Mesendoderm (in vitro differentiated cells): ENCODE results near the gene ACVR1.
A peak's percentile ranks its signal among the peaks of the same experiment; 100 is the strongest.

ENCODE experiments used
- DNase-seq: peaks from one replicate; pipeline ENCODE4 v3.0.0; 2013
- H2AK5ac ChIP-seq: 2 replicates; pipeline ENCODE4 v1.6.1; 2013; ENCODE audit warnings: low read length, inconsistent platforms
- H2BK120ac ChIP-seq: 2 replicates; pipeline ENCODE4 v1.6.1; 2013; ENCODE audit warnings: low read depth, mild to moderate bottlenecking, low read length, moderate library complexity, mixed read lengths
- H2BK15ac ChIP-seq: replicated peaks from 2 replicates; pipeline ENCODE4 v1.6.1; 2013; ENCODE audit warnings: low read depth, mild to moderate bottlenecking, moderate library complexity
- H2BK5ac ChIP-seq: 2 replicates; pipeline ENCODE4 v1.6.1; 2013; ENCODE audit warnings: low read length, inconsistent platforms
- H3K18ac ChIP-seq: 2 replicates; pipeline ENCODE4 v1.6.1; 2013; ENCODE audit warnings: mild to moderate bottlenecking, low read length, mixed read lengths
- H3K23ac ChIP-seq: one replicate; pipeline ENCODE4 v1.6.1; 2013; ENCODE audit warnings: low read length
- H3K27ac ChIP-seq: 2 replicates; pipeline ENCODE4 v1.5.1; 2013; ENCODE audit warnings: low read depth, mild to moderate bottlenecking, inconsistent platforms, low read length, moderate library complexity
- H3K27me3 ChIP-seq: 2 replicates; pipeline ENCODE4 v1.6.1; 2013; ENCODE audit warnings: low read length, control low read depth, mild to moderate bottlenecking, inconsistent platforms; ENCODE audit not compliant: insufficient read depth, poor library complexity
- H3K36me3 ChIP-seq: 2 replicates; pipeline ENCODE4 v1.6.1; 2013; ENCODE audit warnings: low read length, inconsistent platforms; ENCODE audit not compliant: control insufficient read depth, insufficient read depth
- H3K4ac ChIP-seq: one replicate; pipeline ENCODE4 v1.6.1; 2013; ENCODE audit warnings: low read depth, mild to moderate bottlenecking, low read length, moderate library complexity
- H3K4me1 ChIP-seq: 2 replicates; pipeline ENCODE4 v1.6.1; 2013; ENCODE audit warnings: low read depth, low read length, inconsistent platforms; ENCODE audit not compliant: control insufficient read depth
- H3K4me2 ChIP-seq: 2 replicates; pipeline ENCODE4 v1.6.1; 2013; ENCODE audit warnings: low read length
- H3K4me3 ChIP-seq: 2 replicates; pipeline ENCODE4 v1.5.1; 2013; ENCODE audit warnings: mild to moderate bottlenecking, low read length
- H3K56ac ChIP-seq: one replicate; pipeline ENCODE4 v1.6.1; 2013; ENCODE audit warnings: low read length
- H3K79me1 ChIP-seq: 2 replicates; pipeline ENCODE4 v1.6.1; 2013; ENCODE audit warnings: low read length, inconsistent platforms
- H3K79me2 ChIP-seq: 2 replicates; pipeline ENCODE4 v1.6.1; 2013; ENCODE audit warnings: mild to moderate bottlenecking, low read length; ENCODE audit not compliant: control insufficient read depth, insufficient read depth
- H3K9ac ChIP-seq: 2 replicates; pipeline ENCODE4 v1.6.1; 2013; ENCODE audit warnings: low read length, inconsistent platforms
- H4K5ac ChIP-seq: one replicate; pipeline ENCODE4 v1.6.1; 2013; ENCODE audit warnings: low read length
- H4K8ac ChIP-seq: one replicate; pipeline ENCODE4 v1.6.1; 2013; ENCODE audit warnings: low read depth, mild to moderate bottlenecking, control low read depth, low read length, moderate library complexity
- WGBS: extraction: QIAGEN DNeasy Blood & Tissue Kit; methylation state at CpG from one replicate; pipeline ENCODE4 v1.1.7; 2013; ENCODE audit warnings: low lambda C conversion rate, missing lambda C conversion rate; ENCODE audit not compliant: insufficient coverage; ENCODE audit errors: extremely low coverage; 5-methylcytosine and 5-hydroxymethylcytosine counted together

The ACVR1 gene

GRCh38 chr2:157785200-157785599, 90.9 kb downstream of the ACVR1 start:
- Histone ChIP-seq H2BK5ac (no peak overlapping the region), H4K8ac (no peak overlapping the region), H3K4ac (peak overlapping the region; percentile 11), H3K79me1 (peaks cover 9% of the 10 kb centered on the region), H3K79me2 (no peaks in the 10 kb centered on the region), H3K27ac (no peak overlapping the region), H2BK15ac (no peak overlapping the region), H3K18ac (peak overlapping the region; percentile 86), H3K27me3 (no peaks in the 10 kb centered on the region), H3K23ac (no peak overlapping the region), H3K36me3 (no peaks in the 10 kb centered on the region), H4K5ac (no peak overlapping the region), H3K9ac (no peak overlapping the region), H3K4me1 (peaks cover 36% of the 10 kb centered on the region), H2BK120ac (no peak overlapping the region), H2AK5ac (no peak overlapping the region), H3K4me2 (no peak overlapping the region), H3K56ac (peak overlapping the region; percentile 66), H3K4me3 (no peak overlapping the region)
- no CpG with 5 or more reads among the region's 3 CpGs for WGBS
- no peak for DNase-seq

GRCh38 chr2:157784823-157785175, 91.3 kb downstream of the ACVR1 start:
- no CpG with 5 or more reads among the region's 5 CpGs for WGBS
- H4K5ac ChIP-seq = no peak overlapping the region
- peak overlapping the region; percentile 66 for H3K56ac ChIP-seq
- H3K36me3 ChIP-seq = no peaks in the 10 kb centered on the region
- H3K9ac ChIP-seq = no peak overlapping the region
- H2BK120ac ChIP-seq = no peak overlapping the region
- no peak overlapping the region for H3K23ac ChIP-seq
- H2AK5ac ChIP-seq = no peak overlapping the region
- H3K18ac ChIP-seq = peak overlapping the region; percentile 86
- H3K4ac ChIP-seq = no peak overlapping the region
- H3K27me3 ChIP-seq = no peaks in the 10 kb centered on the region
- H2BK5ac ChIP-seq = peak overlapping the region; percentile 47
- H3K4me1 ChIP-seq = peaks cover 36% of the 10 kb centered on the region
- H3K79me1 ChIP-seq = peaks cover 5% of the 10 kb centered on the region
- no peak for DNase-seq
- H3K79me2 ChIP-seq = no peaks in the 10 kb centered on the region
- H3K4me2 ChIP-seq = no peak overlapping the region
- H3K27ac ChIP-seq = peak overlapping the region; percentile 34
- no peak overlapping the region for H4K8ac ChIP-seq
- no peak overlapping the region for H3K4me3 ChIP-seq
- no peak overlapping the region for H2BK15ac ChIP-seq

GRCh38 chr2:157784169-157784822, 91.8 kb downstream of the ACVR1 start:
- H3K4me2 ChIP-seq = no peak overlapping the region
- H3K56ac ChIP-seq = peak overlapping the region; percentile 66
- peak overlapping the region; percentile 47 for H2BK5ac ChIP-seq
- H3K27me3 ChIP-seq = no peaks in the 10 kb centered on the region
- H3K4me3 ChIP-seq = no peak overlapping the region
- no peaks in the 10 kb centered on the region for H3K36me3 ChIP-seq
- H2BK120ac ChIP-seq = no peak overlapping the region
- H2BK15ac ChIP-seq = no peak overlapping the region
- H3K79me2 ChIP-seq = no peaks in the 10 kb centered on the region
- no peak overlapping the region for H2AK5ac ChIP-seq
- no peak overlapping the region for H4K5ac ChIP-seq
- peaks cover 5% of the 10 kb centered on the region for H3K79me1 ChIP-seq
- WGBS = no CpG with 5 or more reads among the region's 11 CpGs
- H3K9ac ChIP-seq = no peak overlapping the region
- no peak overlapping the region for H4K8ac ChIP-seq
- peaks cover 36% of the 10 kb centered on the region for H3K4me1 ChIP-seq
- no peak overlapping the region for H3K23ac ChIP-seq
- no peak overlapping the region for H3K4ac ChIP-seq
- H3K18ac ChIP-seq = peak overlapping the region; percentile 86
- peak; percentile 82 for DNase-seq
- peak overlapping the region; percentile 34 for H3K27ac ChIP-seq

- H3K4me1 ChIP-seq = peaks cover 35% of the 10 kb centered on the region
- DNase-seq = no peak
- no peak overlapping the region for H2AK5ac ChIP-seq
- H3K4me3 ChIP-seq = no peak overlapping the region
- H4K8ac ChIP-seq = no peak overlapping the region
- no peak overlapping the region for H3K23ac ChIP-seq
- no peak overlapping the region for H2BK5ac ChIP-seq
- H2BK15ac ChIP-seq = no peak overlapping the region
- no peak overlapping the region for H3K56ac ChIP-seq
- WGBS = no CpG with 5 or more reads among the region's 2 CpGs
- H3K4me2 ChIP-seq = no peak overlapping the region
- H3K27ac ChIP-seq = no peak overlapping the region
- H3K4ac ChIP-seq = no peak overlapping the region
- no peaks in the 10 kb centered on the region for H3K79me2 ChIP-seq
- no peak overlapping the region for H4K5ac ChIP-seq
- no peak overlapping the region for H3K18ac ChIP-seq
- H3K79me1 ChIP-seq = peaks cover 5% of the 10 kb centered on the region
- no peaks in the 10 kb centered on the region for H3K27me3 ChIP-seq
- H3K36me3 ChIP-seq = no peaks in the 10 kb centered on the region
- H3K9ac ChIP-seq = no peak overlapping the region
- no peak overlapping the region for H2BK120ac ChIP-seq
Measured at GRCh38 chr2:157783245-157783644, 92.9 kb downstream of the ACVR1 start.

GRCh38 chr2:157782057-157782845, 93.9 kb downstream of the ACVR1 start:
- no peak overlapping the region for H2BK120ac ChIP-seq
- peaks cover 26% of the 10 kb centered on the region for H3K4me1 ChIP-seq
- peak; percentile 52 for DNase-seq
- no peak overlapping the region for H2BK15ac ChIP-seq
- H3K4ac ChIP-seq = no peak overlapping the region
- H4K5ac ChIP-seq = no peak overlapping the region
- H3K79me2 ChIP-seq = no peaks in the 10 kb centered on the region
- no peak overlapping the region for H3K27ac ChIP-seq
- no peak overlapping the region for H2AK5ac ChIP-seq
- H3K18ac ChIP-seq = no peak overlapping the region
- H4K8ac ChIP-seq = no peak overlapping the region
- no peak overlapping the region for H3K9ac ChIP-seq
- H2BK5ac ChIP-seq = no peak overlapping the region
- H3K23ac ChIP-seq = no peak overlapping the region
- no peak overlapping the region for H3K4me2 ChIP-seq
- no peak overlapping the region for H3K4me3 ChIP-seq
- no peak overlapping the region for H3K56ac ChIP-seq
- WGBS = no CpG with 5 or more reads among the region's 4 CpGs
- H3K79me1 ChIP-seq = peaks cover 3% of the 10 kb centered on the region
- H3K36me3 ChIP-seq = no peaks in the 10 kb centered on the region
- no peaks in the 10 kb centered on the region for H3K27me3 ChIP-seq
